Breast epithelium (tissue), 3 donors: ENCODE results near the gene TNKS1BP1.

ENCODE experiments used
- CTCF ChIP-seq, 3 donors: fragments of 450-650 bp; IDR thresholded peaks; one replicate each; pipeline ENCODE4 v1.5.1; 2016 to 2017; ENCODE audit warnings: antibody characterized with exemption in 3 of 3, mild to moderate bottlenecking in 3 of 3, moderate library complexity in 3 of 3
- POLR2AphosphoS5 ChIP-seq, 3 donors: sonication (generic); formaldehyde crosslinking; IDR thresholded peaks; one replicate each; pipeline ENCODE4 v1.6.1; 2017; ENCODE audit warnings: antibody characterized with exemption in 3 of 3

DNA sequence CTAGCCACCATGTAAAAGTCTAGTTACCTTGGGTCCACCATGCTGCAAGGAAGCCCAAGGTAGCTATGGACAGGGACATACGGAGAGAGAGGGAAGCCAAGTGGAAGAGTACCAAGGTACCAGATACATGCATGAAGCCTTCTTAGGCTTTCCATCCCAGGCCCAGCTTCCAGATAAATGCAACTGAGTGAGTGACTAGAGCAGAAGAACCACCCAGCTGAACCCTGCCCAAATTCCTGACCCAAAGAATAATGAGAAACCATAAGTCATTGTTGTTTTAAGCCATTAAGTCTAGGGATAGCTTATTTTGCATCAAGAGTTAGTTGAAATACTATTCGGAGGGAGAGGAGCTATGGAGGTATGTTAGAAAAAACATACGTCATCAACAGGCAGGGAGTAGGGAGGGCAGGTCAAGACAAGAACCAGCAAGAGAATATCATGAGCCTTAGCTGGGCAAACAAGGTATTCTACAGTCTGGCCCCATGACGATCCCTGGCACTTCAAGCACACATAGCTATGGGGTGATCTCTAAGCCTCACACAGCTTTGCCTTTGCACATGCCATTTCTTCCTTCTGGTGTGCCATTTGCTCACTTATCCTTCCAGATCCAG is 51.2 kb downstream of the TNKS1BP1 start:
- TF ChIP-seq POLR2AphosphoS5 (IDR thresholded peaks at IDR 0.05), result no peak
- no peak for TF ChIP-seq CTCF (IDR thresholded peaks at IDR 0.05)
